Cardiac fibroblast (primary cell): ENCODE measurements around the gene IFNL2.

Experiments used
- DNase-seq, 2 donors: peaks; one replicate each; pipeline versions ENCODE4 v3.0.0 to v3.0.0-alpha.2; 2010; ENCODE audit warnings: low read depth in 2 of 2
- H3K4me3 ChIP-seq, 2 donors: replicated peaks in 1 of 2; 1 replicate in 1 of 2; 2 replicates in 1 of 2; pipeline ENCODE4 v1.5.1; 2011; ENCODE audit warnings: low read depth in 2 of 2, low read length in 2 of 2, mild to moderate bottlenecking in 2 of 2, moderate library complexity in 1 of 2
- CTCF ChIP-seq: IDR thresholded peaks from one replicate; pipeline ENCODE4 v1.5.1; 2011; ENCODE audit warnings: low read depth, mild to moderate bottlenecking, low read length, inconsistent platforms

The IFNL2 gene

GRCh38 chr19:39299832-39300231 is 31.6 kb downstream of the IFNL2 start:
- no peak overlapping the region for H3K4me3 ChIP-seq
- DNase-seq, result no peak
- TF ChIP-seq CTCF, result no peak

- no peak for TF ChIP-seq CTCF
- H3K4me3 ChIP-seq, result no peak overlapping the region
- no peak for DNase-seq
Measured at GRCh38 chr19:39301021-39301420, 32.8 kb downstream of the IFNL2 start.

- no peak overlapping the region for H3K4me3 ChIP-seq
- no peak for TF ChIP-seq CTCF
- DNase-seq, result no peak
Measured at GRCh38 chr19:39301562-39301961, 33.4 kb downstream of the IFNL2 start.

GRCh38 chr19:39303373-39304184 is 35.4 kb downstream of the IFNL2 start:
- H3K4me3 ChIP-seq, result no peak overlapping the region
- no peak for TF ChIP-seq CTCF
- DNase-seq, result no peak

GRCh38 chr19:39304185-39304513 is 36.0 kb downstream of the IFNL2 start:
- no peak for DNase-seq
- H3K4me3 ChIP-seq, result no peak overlapping the region
- TF ChIP-seq CTCF, result no peak

GRCh38 chr19:39304701-39305571 is 36.7 kb downstream of the IFNL2 start:
- H3K4me3 ChIP-seq, result no peak overlapping the region
- TF ChIP-seq CTCF, result no peak

More at GRCh38 chr19:39304701-39305571, 36.7 kb downstream of the IFNL2 start:
- no peak for DNase-seq
